Hippocampal formation (tissue), 2 donors: Measurements from ENCODE around the gene FCRL2.
"Not testable (repeated sequence)": the region's sequence is repeated elsewhere in the genome, so short reads cannot be mapped to it uniquely, and the experiment has no call there.

Experiments used
- DNase-seq, 2 donors: peaks; one replicate each; lab custom pipeline; 2025; lab: John Stamatoyannopoulos, UW

FCRL2 gene

GRCh38 chr1:157753611-157754010, 23.3 kb downstream of the FCRL2 start:
- no peak for DNase-seq

- DNase-seq: no peak
Observed at GRCh38 chr1:157751283-157751682, 25.6 kb downstream of the FCRL2 start.

GRCh38 chr1:157748262-157748817, 28.6 kb downstream of the FCRL2 start:
- DNase-seq: no peak

DNA sequence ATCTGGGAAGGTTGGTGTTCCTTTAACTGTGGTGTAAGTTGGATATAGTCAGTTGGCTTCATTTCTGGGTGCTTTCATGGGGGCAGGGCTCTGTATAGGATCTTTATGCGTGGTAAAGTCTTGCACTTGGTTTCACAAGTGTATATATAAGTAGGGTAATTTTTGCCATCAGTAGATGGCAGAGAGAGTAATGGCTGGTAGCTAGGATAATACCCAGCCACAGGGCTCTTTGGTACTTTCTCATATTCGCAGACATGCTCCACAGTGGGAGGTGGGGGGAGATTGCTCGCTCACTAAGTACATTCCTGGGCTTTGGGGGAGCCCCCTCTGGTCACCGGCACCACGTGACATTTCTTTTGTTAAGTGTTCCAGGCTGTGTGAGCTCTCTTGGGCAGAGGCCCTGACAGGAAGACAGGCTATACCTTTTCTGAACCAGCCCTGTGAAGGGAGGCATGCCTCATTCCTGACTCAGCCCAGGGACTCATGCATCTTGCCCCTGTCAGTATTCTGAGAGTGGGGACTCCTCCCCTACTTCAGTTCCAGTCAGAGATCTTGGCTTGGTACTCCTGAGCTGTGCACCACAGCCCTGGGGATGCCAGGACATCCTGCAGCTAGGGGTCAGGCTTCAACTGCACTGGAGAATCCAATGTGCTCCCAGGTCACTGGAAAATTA, 37.6 kb downstream of the FCRL2 start:
- no peak for DNase-seq

DNA sequence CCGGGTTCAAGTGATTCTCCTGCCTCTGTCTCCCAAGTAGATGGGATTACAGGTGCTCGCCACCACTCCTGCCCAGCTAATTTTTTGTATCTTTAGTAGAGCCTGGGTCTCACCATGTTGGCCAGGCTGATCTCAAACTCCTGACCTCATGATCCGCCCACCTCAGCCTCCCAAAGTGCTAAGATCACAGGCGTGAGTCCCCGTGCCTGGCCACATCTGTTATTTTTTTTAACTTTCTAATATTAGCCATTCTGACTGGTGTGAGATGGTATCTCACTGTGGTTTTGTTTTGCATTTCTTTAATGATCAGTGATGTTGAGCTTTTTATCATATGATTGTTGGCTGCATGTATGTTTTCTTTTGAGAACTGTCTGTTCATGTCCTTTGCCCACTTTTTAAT, 40.9 kb downstream of the FCRL2 start:
- not testable (repeated sequence) for DNase-seq

DNA sequence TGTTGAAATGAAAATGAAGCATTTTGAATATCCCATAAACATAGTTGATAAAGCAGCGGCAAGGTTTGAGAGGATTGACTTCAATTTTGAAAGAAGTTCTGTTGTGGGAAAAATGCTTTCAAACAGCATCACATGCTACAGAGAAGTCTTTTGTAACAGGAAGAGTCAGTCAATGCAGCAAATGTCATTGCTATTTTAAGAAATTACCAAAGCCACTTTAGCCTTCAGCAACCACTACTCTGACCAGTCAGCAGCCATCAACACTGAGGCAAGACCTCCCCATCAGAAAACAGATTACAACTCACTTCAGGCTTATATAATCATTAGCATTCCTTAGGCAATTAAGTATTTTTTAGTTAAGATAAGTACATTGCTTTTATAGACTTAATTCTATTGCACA, 42.6 kb downstream of the FCRL2 start:
- no peak for DNase-seq

DNA sequence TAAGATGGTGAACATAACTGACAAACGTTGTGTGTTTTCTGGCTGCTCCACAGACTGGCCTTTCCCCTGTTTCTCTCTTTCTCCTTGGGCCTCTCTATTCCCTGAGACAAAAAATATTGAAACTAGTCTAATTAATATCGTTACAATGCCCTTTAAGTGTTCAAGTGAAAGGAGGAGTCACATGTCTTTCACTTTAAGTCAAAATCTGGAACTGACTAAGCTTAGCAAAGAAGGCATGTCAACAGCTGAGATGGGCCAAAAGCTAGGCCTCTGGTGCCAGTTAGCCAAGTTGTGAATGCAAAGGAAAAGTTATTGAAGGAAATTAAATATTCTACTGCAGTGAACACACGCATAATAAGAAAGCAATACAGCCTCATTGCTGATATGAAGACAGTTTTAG, 44.2 kb downstream of the FCRL2 start:
- no peak for DNase-seq

GRCh38 chr1:157725221-157725577, 51.7 kb downstream of the FCRL2 start:
- DNase-seq: no peak

- DNase-seq: no peak
Observed at GRCh38 chr1:157724537-157725220, 52.3 kb downstream of the FCRL2 start.

GRCh38 chr1:157723157-157723556, 53.8 kb downstream of the FCRL2 start:
- no peak for DNase-seq

- no peak for DNase-seq
Observed at GRCh38 chr1:157721985-157722384, 54.9 kb downstream of the FCRL2 start.

DNA sequence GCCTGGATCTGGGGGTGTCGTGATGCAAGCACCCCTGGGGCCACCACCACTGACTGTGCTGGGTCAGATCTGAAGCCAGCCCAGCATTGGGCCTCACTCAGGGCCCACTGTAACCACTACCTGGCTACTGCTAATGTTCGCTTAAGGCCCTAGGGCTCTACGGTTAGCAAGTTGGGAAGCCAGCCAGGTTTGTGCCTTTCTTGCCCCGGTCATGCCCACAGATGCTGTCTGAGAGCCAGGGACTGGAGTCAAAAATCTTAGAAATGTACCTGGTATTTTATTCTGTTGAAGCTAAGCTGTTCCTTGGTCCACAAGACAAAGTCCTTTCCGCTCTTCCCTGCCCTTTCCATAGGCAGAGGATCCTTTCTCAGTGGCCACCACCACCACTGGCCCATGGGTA, 61.2 kb downstream of the FCRL2 start:
- no peak for DNase-seq

DNA sequence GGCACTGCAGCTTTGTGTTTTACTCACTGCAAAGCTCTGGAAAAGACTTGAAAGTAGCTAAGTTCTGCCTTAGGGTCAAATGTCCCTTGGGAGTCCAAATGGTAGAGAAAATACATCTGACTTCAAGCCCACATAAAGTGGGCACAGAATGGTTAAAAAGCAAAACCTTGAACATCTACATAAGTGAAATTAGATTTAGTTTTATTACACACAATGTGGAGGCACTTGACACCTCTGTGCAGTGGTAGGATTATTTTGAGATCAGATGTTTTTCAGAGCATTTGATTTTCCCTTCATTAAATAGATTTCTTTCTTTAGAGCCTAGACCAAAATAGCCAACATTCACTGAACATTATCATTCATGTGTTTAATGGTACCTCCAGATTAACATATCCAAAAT, 65.1 kb downstream of the FCRL2 start:
- DNase-seq: no peak

- no peak for DNase-seq
Observed at GRCh38 chr1:157704878-157705277, 72.1 kb downstream of the FCRL2 start.

- no peak for DNase-seq
Observed at GRCh38 chr1:157703981-157704380, 73.0 kb downstream of the FCRL2 start.

DNA sequence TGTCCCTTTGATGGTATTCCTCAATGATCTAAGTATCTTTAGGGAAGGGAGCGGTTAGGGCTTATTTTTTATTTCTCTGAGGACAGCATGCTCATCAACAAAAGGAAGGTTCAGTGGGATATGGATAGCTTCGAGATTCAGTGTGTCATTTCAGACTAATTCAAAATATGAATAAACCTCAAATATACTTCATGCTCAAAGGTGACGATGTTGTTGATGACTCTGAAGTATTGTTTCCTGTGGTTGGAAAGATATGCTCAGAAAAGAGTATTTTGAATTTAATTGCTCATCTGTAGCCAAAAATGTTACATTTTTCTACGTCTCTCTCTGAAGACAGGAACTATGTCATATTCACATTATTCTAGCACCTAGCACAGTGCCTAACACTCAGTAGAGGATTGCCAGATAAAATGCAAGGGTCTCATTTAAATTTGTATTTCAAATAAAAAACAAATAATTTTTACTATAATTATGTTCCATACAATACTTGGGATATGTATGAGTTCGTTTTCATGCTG, 74.6 kb downstream of the FCRL2 start:
- DNase-seq: no peak

DNA sequence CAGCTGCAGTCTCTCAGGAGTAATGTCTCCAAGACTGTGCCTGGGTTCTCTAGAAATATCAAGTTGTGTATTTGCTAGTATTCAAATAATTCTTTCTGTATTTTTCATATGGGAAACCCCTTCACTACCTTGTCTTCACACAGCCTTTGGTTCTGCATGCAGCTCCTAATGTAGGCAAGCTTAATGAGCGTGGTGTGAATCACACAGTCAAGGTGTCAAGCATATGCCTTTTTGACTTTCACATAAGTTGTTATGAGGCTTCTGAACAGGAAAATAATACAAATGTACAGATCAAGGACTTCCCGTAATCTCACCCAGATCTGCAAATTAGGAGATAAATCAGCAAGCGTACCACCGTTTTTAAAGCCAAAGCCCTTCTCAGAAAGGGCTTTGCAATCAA, 76.2 kb downstream of the FCRL2 start, which contains the start of gene FCRL3:
TSS of gene FCRL3 (minus strand) at position 38 of the 400 bp plus-strand sequence. CDS start 280 bp downstream, outside the sequence.
- no peak for DNase-seq

DNA sequence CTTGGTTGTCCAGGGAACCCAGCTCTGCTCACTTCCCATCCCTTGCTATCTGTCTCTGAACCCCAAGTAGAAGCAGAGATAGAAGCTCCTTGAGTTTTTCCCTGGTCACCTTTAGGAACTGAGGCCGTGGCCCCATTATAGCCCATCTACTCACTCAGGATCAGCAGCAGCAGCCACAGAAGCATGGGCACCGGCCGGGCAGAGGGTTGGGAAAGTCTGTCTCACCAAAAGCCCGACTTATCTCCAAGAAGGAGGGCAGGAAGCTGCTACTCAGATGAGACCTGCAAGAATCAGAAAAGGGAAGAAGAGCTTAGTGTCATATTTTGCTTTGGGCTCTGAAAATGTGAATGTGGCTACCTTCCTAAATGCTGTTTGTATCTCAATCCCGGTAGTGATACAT, 76.6 kb downstream of the FCRL2 start:
- no peak for DNase-seq

DNA sequence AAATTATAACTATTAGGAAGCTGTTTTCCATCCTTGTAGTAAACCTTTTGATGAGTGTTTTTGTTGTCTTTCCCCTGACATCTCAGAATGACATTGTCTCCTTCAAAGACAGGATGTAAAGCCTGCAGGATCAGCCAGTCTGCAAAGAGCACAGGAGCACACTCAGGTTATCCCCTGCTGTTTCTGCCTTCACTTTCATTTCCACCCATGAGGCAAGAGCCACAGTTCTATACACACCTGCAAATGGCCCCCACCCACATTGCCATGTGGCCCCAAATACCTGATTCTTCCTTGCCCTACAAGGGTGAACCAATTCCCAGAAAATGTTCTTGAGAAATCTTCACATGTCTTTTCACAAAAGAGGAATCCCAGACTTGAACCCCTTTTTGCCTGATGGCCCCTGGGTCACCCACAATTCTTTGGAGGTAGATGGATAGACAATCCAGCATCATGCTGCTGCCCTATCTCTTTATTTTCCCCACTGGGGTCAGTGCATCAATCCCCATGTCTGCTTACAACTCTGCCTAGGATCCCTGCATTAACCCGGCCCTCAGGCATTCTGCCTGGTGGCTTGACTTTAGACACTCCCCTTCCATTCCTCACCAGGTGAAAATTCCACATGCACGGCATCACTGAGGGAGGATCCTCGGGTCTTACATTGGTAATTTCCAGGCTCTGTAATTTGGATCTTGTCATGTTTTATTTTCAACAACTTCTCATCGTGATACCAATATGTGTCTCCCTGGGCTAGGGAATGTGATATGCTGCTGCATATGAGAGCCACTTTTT, 79.0 kb downstream of the FCRL2 start:
- no peak for DNase-seq

DNA sequence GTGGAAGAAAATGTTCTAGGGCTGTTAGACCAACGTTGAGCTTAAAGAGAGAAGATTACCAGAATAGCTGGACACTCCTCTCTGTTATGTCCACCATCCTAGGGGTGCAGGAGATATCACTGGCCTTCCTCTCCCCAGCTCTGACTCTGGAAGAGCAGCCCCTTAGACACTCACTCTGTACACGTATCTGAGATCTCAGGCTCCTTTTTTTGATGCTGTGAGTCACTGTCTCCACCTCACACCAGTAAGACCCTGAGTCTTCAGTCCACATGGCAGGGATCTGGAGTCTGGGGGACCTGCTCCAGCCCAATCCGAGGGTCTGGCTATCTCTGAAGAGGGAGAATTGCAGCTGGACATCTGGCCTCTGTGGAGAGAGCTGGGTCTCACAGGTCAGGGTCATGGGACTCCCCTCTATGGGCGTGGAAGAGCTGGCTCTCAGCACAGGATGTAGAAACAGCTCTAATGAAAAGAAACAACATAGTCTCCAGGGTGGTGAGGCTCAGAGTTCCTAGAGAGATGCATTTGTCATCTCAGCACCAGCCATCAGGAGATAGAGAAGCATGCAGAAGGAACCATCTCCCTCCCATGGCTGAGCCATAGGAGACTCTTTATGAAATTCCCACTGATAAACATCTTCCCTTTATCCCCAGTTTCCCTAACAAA, 79.8 kb downstream of the FCRL2 start:
- no peak for DNase-seq
